ENCODE data around the gene CELA1. TPM values are rescaled to one million over a fixed set of nuclear protein-coding genes. Genes with fewer than 3 reads are reported as not detected.
"Not testable (repeated sequence)": the region's sequence is repeated elsewhere in the genome, so short reads cannot be mapped to it uniquely, and the experiment has no call there.

Gene CELA1
- total RNA-seq, 1 experiment from 2014 or later: not detected

- peaks cover 10 to 15% of the 10 kb centered on the region in 2 experiments; a peak in 3 of 4 replicates for H3K4me1 Mint-ChIP-seq
Observed at GRCh38 chr12:51295651-51296050, 50.8 kb downstream of the CELA1 start.

DNA sequence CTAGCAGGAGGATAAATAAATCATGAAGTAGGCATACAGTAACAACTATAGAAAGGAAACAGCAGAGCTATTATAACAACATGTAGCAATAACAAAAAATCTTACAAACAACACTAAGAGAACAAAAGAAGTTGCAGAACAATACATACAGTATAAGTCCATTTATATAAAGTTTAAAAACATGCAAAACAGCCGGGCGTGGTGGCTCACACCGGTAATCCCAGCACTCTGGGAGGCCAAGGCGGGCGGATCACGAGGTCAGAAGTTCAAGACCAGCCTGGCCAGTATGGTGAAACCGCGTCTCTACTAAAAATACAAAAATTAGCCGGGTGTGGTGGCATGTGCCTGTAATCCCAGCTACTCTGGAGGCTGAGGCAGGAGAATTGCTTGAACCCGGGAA lies 52.4 kb downstream of the CELA1 start:
- not testable (repeated sequence) for H3K18ac ChIP-seq (ENCODE audit: insufficient read length, low read depth, low read length); H4K20me1 ChIP-seq (ENCODE audit: control insufficient read depth, insufficient read depth, insufficient read length); H2BK120ac ChIP-seq (ENCODE audit: low read depth, low read length, poor library complexity, severe bottlenecking); H3K9me3 ChIP-seq (ENCODE audit: control insufficient read depth, low read depth, low read length); H3K23me2 ChIP-seq (ENCODE audit: insufficient read length, low read depth, low read length, poor library complexity, severe bottlenecking); H3K79me2 ChIP-seq (ENCODE audit: insufficient read depth, low read length); H3K9ac ChIP-seq (ENCODE audit: extremely low read depth, insufficient read length, low read length); H3K27ac ChIP-seq (ENCODE audit: insufficient read length, low read depth, low read length); H3K23ac ChIP-seq (ENCODE audit: insufficient read length, low read depth, low read length); H3K27me3 Mint-ChIP-seq (ENCODE audit: low read depth); H3K27me3 ChIP-seq (ENCODE audit: insufficient read depth, low read length); H2BK5ac ChIP-seq (ENCODE audit: insufficient read length, low read length); H2BK15ac ChIP-seq (ENCODE audit: low read depth, low read length); H4K8ac ChIP-seq (replicated peaks; ENCODE audit: insufficient read length, low read depth, low read length); H3K4me3 Mint-ChIP-seq; H4K5ac ChIP-seq (ENCODE audit: insufficient read length, low read depth, low read length); DNase-seq; H3K4ac ChIP-seq (ENCODE audit: low read depth, low read length); H4K91ac ChIP-seq (ENCODE audit: insufficient read length, low read depth, low read length); H3K14ac ChIP-seq (ENCODE audit: insufficient read depth, low read length); H3K4me2 ChIP-seq (ENCODE audit: insufficient read depth, insufficient read length, low read length); H3K9me3 Mint-ChIP-seq; H3K27ac Mint-ChIP-seq; H2AK5ac ChIP-seq (ENCODE audit: insufficient read length, low read length); H2BK20ac ChIP-seq (ENCODE audit: low read depth, low read length, poor library complexity, severe bottlenecking); H3K4me1 ChIP-seq (ENCODE audit: insufficient read depth, low read length); H2BK12ac ChIP-seq (ENCODE audit: insufficient read length, low read depth, low read length); H2AFZ ChIP-seq (ENCODE audit: low read length); H3K56ac ChIP-seq (ENCODE audit: insufficient read length, low read depth, low read length); H3T11ph ChIP-seq (ENCODE audit: low read length); H3K36me3 Mint-ChIP-seq (ENCODE audit: insufficient read depth in 1 of 3, low read depth in 3 of 3); H3K79me1 ChIP-seq (ENCODE audit: insufficient read depth, low read depth, low read length, poor library complexity, severe bottlenecking)
- WGBS (ENCODE audit: extremely low coverage, insufficient read length, low lambda C conversion rate): no CpG with 5 or more reads among the region's 10 CpGs
- H3K4me1 Mint-ChIP-seq: peaks cover 10 to 12% of the 10 kb centered on the region in 2 experiments; a peak in 3 of 4 replicates

More at GRCh38 chr12:51295651-51296050, 50.8 kb downstream of the CELA1 start:
- H3K27me3 ChIP-seq (ENCODE audit: insufficient read depth, low read length): no peaks in the 10 kb centered on the region
- H3K4ac ChIP-seq (ENCODE audit: low read depth, low read length): no peak overlapping the region
- no peak overlapping the region for H3K18ac ChIP-seq (ENCODE audit: insufficient read length, low read depth, low read length)
- H2BK15ac ChIP-seq (ENCODE audit: low read depth, low read length): no peak overlapping the region
- H2BK12ac ChIP-seq (ENCODE audit: insufficient read length, low read depth, low read length): no peak overlapping the region
- Mint-ChIP-seq H3K27me3 (ENCODE audit: low read depth) (no peaks in the 10 kb centered on the region), H3K27ac (no peak overlapping the region), H3K9me3 (no peaks in the 10 kb centered on the region), H3K4me3 (no peak overlapping the region), H3K36me3 (ENCODE audit: insufficient read depth in 1 of 3, low read depth in 3 of 3) (no peaks in the 10 kb centered on the region)
- H2BK20ac ChIP-seq (ENCODE audit: low read depth, low read length, poor library complexity, severe bottlenecking): no peak overlapping the region
- H3K79me2 ChIP-seq (ENCODE audit: insufficient read depth, low read length): no peaks in the 10 kb centered on the region
- no peak overlapping the region for H3K9ac ChIP-seq (ENCODE audit: extremely low read depth, insufficient read length, low read length)
- no peak overlapping the region for H3K56ac ChIP-seq (ENCODE audit: insufficient read length, low read depth, low read length)
- no peaks in the 10 kb centered on the region for H3K79me1 ChIP-seq (ENCODE audit: insufficient read depth, low read depth, low read length, poor library complexity, severe bottlenecking)
- H3K14ac ChIP-seq (ENCODE audit: insufficient read depth, low read length): no peak overlapping the region
- no peak for TF ChIP-seq CTCF (conservative IDR thresholded peaks at IDR 0.05)
- no peaks in the 10 kb centered on the region for H3K23me2 ChIP-seq (ENCODE audit: insufficient read length, low read depth, low read length, poor library complexity, severe bottlenecking)
- H4K20me1 ChIP-seq (ENCODE audit: control insufficient read depth, insufficient read depth, insufficient read length): no peaks in the 10 kb centered on the region
- no peaks in the 10 kb centered on the region for H3K9me3 ChIP-seq (ENCODE audit: control insufficient read depth, low read depth, low read length)
- no peak overlapping the region for H2AFZ ChIP-seq (ENCODE audit: low read length)
- H3K4me2 ChIP-seq (ENCODE audit: insufficient read depth, insufficient read length, low read length): no peak overlapping the region
- no peak for DNase-seq
- H4K5ac ChIP-seq (ENCODE audit: insufficient read length, low read depth, low read length): no peak overlapping the region
- no peak overlapping the region for H3K27ac ChIP-seq (ENCODE audit: insufficient read length, low read depth, low read length)
- no peak overlapping the region for H3T11ph ChIP-seq (ENCODE audit: low read length)
- no CpG with 5 or more reads among the region's 5 CpGs for WGBS (ENCODE audit: extremely low coverage, insufficient read length, low lambda C conversion rate)
- no peak overlapping the region for H2BK5ac ChIP-seq (ENCODE audit: insufficient read length, low read length)
- no peak overlapping the region for H2BK120ac ChIP-seq (ENCODE audit: low read depth, low read length, poor library complexity, severe bottlenecking)
- no peak overlapping the region for H3K23ac ChIP-seq (ENCODE audit: insufficient read length, low read depth, low read length)
- H3K4me1 ChIP-seq (ENCODE audit: insufficient read depth, low read length): no peaks in the 10 kb centered on the region
- H4K91ac ChIP-seq (ENCODE audit: insufficient read length, low read depth, low read length): no peak overlapping the region
- H2AK5ac ChIP-seq (ENCODE audit: insufficient read length, low read length): no peak overlapping the region
- no peak overlapping the region for H4K8ac ChIP-seq (replicated peaks; ENCODE audit: insufficient read length, low read depth, low read length)

Data from H9 (cell line).